ENCODE measurements around the gene CENPK.
"Not testable (repeated sequence)": the region's sequence is repeated elsewhere in the genome, so short reads cannot be mapped to it uniquely, and the experiment has no call there.

Gene CENPK

GRCh38 chr5:65562731-65563701 is at the start of gene CENPK, which contains the start of gene PPWD1:
TSS of gene CENPK (minus strand) at chr5:65563168. CDS start at chr5:65554907, 8,261 bp downstream.
TSS of gene PPWD1 (plus strand) at chr5:65563296. CDS start at chr5:65563311, 15 bp downstream.
- H3K4me1 Mint-ChIP-seq (ENCODE audit: low read depth), result peaks cover 46% of the 10 kb centered on the region
- H3K27ac Mint-ChIP-seq, result peak within 1 kb of the TSS; percentile 95
- no peaks in the 10 kb centered on the region for H3K27me3 Mint-ChIP-seq
- H3K36me3 Mint-ChIP-seq (ENCODE audit: low read depth), result peaks cover 38% of the 10 kb centered on the region
- H3K9me3 Mint-ChIP-seq, result no peaks in the 10 kb centered on the region
- H3K4me3 Mint-ChIP-seq, result peak within 1 kb of the TSS; percentile 91

- H3K27me3 Mint-ChIP-seq, result no peaks in the 10 kb centered on the region
- no peaks in the 10 kb centered on the region for H3K9me3 Mint-ChIP-seq
- H3K4me1 Mint-ChIP-seq (ENCODE audit: low read depth), result no peaks in the 10 kb centered on the region
- H3K4me3 Mint-ChIP-seq, result no peak overlapping the region
- H3K36me3 Mint-ChIP-seq (ENCODE audit: low read depth), result peaks cover 66% of the 10 kb centered on the region
- no peak overlapping the region for H3K27ac Mint-ChIP-seq
Measured at GRCh38 chr5:65612298-65612907, 49.4 kb upstream of the CENPK start.

- H3K27ac Mint-ChIP-seq, result no peak overlapping the region
- H3K36me3 Mint-ChIP-seq (ENCODE audit: low read depth), result peaks cover 67% of the 10 kb centered on the region
- no peak overlapping the region for H3K4me3 Mint-ChIP-seq
- no peaks in the 10 kb centered on the region for H3K9me3 Mint-ChIP-seq
- H3K27me3 Mint-ChIP-seq, result no peaks in the 10 kb centered on the region
- no peaks in the 10 kb centered on the region for H3K4me1 Mint-ChIP-seq (ENCODE audit: low read depth)
Measured at GRCh38 chr5:65611524-65611923, 48.6 kb upstream of the CENPK start.

GRCh38 chr5:65601761-65602160 is 38.8 kb upstream of the CENPK start:
- H3K36me3 Mint-ChIP-seq (ENCODE audit: low read depth), result peaks cover 71% of the 10 kb centered on the region
- H3K4me3 Mint-ChIP-seq, H3K27me3 Mint-ChIP-seq, H3K27ac Mint-ChIP-seq: not testable (repeated sequence)
- peaks cover 11% of the 10 kb centered on the region for H3K4me1 Mint-ChIP-seq (ENCODE audit: low read depth)
- peaks cover 16% of the 10 kb centered on the region for H3K9me3 Mint-ChIP-seq

- Mint-ChIP-seq H3K27me3 (no peaks in the 10 kb centered on the region), H3K36me3 (ENCODE audit: low read depth) (peaks cover 33% of the 10 kb centered on the region), H3K4me1 (ENCODE audit: low read depth) (no peaks in the 10 kb centered on the region), H3K9me3 (no peaks in the 10 kb centered on the region), H3K4me3 (no peak overlapping the region), H3K27ac (no peak overlapping the region)
Measured at GRCh38 chr5:65588694-65589093, 25.7 kb upstream of the CENPK start.

- H3K27me3 Mint-ChIP-seq, result no peaks in the 10 kb centered on the region
- H3K4me3 Mint-ChIP-seq, result no peak overlapping the region
- peaks cover 22% of the 10 kb centered on the region for H3K4me1 Mint-ChIP-seq (ENCODE audit: low read depth)
- peak overlapping the region; percentile 8 for H3K27ac Mint-ChIP-seq
- H3K9me3 Mint-ChIP-seq, result no peaks in the 10 kb centered on the region
- peaks cover 68% of the 10 kb centered on the region for H3K36me3 Mint-ChIP-seq (ENCODE audit: low read depth)
Measured at GRCh38 chr5:65577141-65577540, 14.2 kb upstream of the CENPK start.

GRCh38 chr5:65570598-65571226 is 7.7 kb upstream of the CENPK start:
- no peaks in the 10 kb centered on the region for H3K9me3 Mint-ChIP-seq
- H3K27ac Mint-ChIP-seq, result peak overlapping the region; percentile 24
- H3K27me3 Mint-ChIP-seq, result no peaks in the 10 kb centered on the region
- H3K36me3 Mint-ChIP-seq (ENCODE audit: low read depth), result peaks cover 44% of the 10 kb centered on the region
- H3K4me1 Mint-ChIP-seq (ENCODE audit: low read depth), result peaks cover 29% of the 10 kb centered on the region
- no peak overlapping the region for H3K4me3 Mint-ChIP-seq

GRCh38 chr5:65566505-65566904 is 3.5 kb upstream of the CENPK start:
- H3K4me1 Mint-ChIP-seq (ENCODE audit: low read depth), result peaks cover 44% of the 10 kb centered on the region

GRCh38 chr5:65563777-65564176 is 809 bp upstream of the CENPK start:
- H3K9me3 Mint-ChIP-seq, result no peaks in the 10 kb centered on the region
- H3K27me3 Mint-ChIP-seq, result no peaks in the 10 kb centered on the region
- H3K27ac Mint-ChIP-seq, result peak overlapping the region; percentile 95
- H3K4me1 Mint-ChIP-seq (ENCODE audit: low read depth), result peaks cover 49% of the 10 kb centered on the region
- H3K36me3 Mint-ChIP-seq (ENCODE audit: low read depth), result peaks cover 30% of the 10 kb centered on the region
- H3K4me3 Mint-ChIP-seq, result peak overlapping the region; percentile 91

More at GRCh38 chr5:65566505-65566904, 3.5 kb upstream of the CENPK start:
- no peaks in the 10 kb centered on the region for H3K9me3 Mint-ChIP-seq
- no peaks in the 10 kb centered on the region for H3K27me3 Mint-ChIP-seq
- peak overlapping the region; percentile 56 for H3K27ac Mint-ChIP-seq
- H3K4me3 Mint-ChIP-seq, result peak overlapping the region; percentile 17
- H3K36me3 Mint-ChIP-seq (ENCODE audit: low read depth), result peaks cover 18% of the 10 kb centered on the region

GRCh38 chr5:65556718-65557117 is 6.2 kb downstream of the CENPK start:
- no peak overlapping the region for H3K4me3 Mint-ChIP-seq
- peaks cover 76% of the 10 kb centered on the region for H3K36me3 Mint-ChIP-seq (ENCODE audit: low read depth)
- H3K9me3 Mint-ChIP-seq, result no peaks in the 10 kb centered on the region
- H3K4me1 Mint-ChIP-seq (ENCODE audit: low read depth), result peaks cover 7% of the 10 kb centered on the region
- no peaks in the 10 kb centered on the region for H3K27me3 Mint-ChIP-seq
- no peak overlapping the region for H3K27ac Mint-ChIP-seq

GRCh38 chr5:65556181-65556580 is 6.8 kb downstream of the CENPK start:
- no peaks in the 10 kb centered on the region for H3K9me3 Mint-ChIP-seq
- H3K4me1 Mint-ChIP-seq (ENCODE audit: low read depth), result peaks cover 2% of the 10 kb centered on the region
- no peak overlapping the region for H3K4me3 Mint-ChIP-seq
- no peaks in the 10 kb centered on the region for H3K27me3 Mint-ChIP-seq
- no peak overlapping the region for H3K27ac Mint-ChIP-seq
- H3K36me3 Mint-ChIP-seq (ENCODE audit: low read depth), result peaks cover 76% of the 10 kb centered on the region

GRCh38 chr5:65555287-65555686 is 7.7 kb downstream of the CENPK start:
- H3K4me3 Mint-ChIP-seq, result no peak overlapping the region
- no peaks in the 10 kb centered on the region for H3K4me1 Mint-ChIP-seq (ENCODE audit: low read depth)
- peaks cover 81% of the 10 kb centered on the region for H3K36me3 Mint-ChIP-seq (ENCODE audit: low read depth)
- H3K27ac Mint-ChIP-seq, result no peak overlapping the region
- H3K27me3 Mint-ChIP-seq, result no peaks in the 10 kb centered on the region
- H3K9me3 Mint-ChIP-seq, result no peaks in the 10 kb centered on the region

GRCh38 chr5:65553941-65554340 is 9.0 kb downstream of the CENPK start:
- Mint-ChIP-seq H3K27ac (no peak overlapping the region), H3K4me1 (ENCODE audit: low read depth) (no peaks in the 10 kb centered on the region), H3K4me3 (no peak overlapping the region), H3K27me3 (no peaks in the 10 kb centered on the region), H3K9me3 (no peaks in the 10 kb centered on the region), H3K36me3 (ENCODE audit: low read depth) (peaks cover 83% of the 10 kb centered on the region)

- Mint-ChIP-seq H3K4me1 (ENCODE audit: low read depth) (no peaks in the 10 kb centered on the region), H3K4me3 (no peak overlapping the region), H3K9me3 (no peaks in the 10 kb centered on the region), H3K27ac (no peak overlapping the region), H3K36me3 (ENCODE audit: low read depth) (peaks cover 89% of the 10 kb centered on the region), H3K27me3 (no peaks in the 10 kb centered on the region)
Measured at GRCh38 chr5:65548281-65548680, 14.7 kb downstream of the CENPK start.

- Mint-ChIP-seq H3K27me3 (no peaks in the 10 kb centered on the region), H3K36me3 (ENCODE audit: low read depth) (peaks cover 94% of the 10 kb centered on the region), H3K27ac (no peak overlapping the region), H3K4me3 (no peak overlapping the region), H3K4me1 (ENCODE audit: low read depth) (no peaks in the 10 kb centered on the region), H3K9me3 (no peaks in the 10 kb centered on the region)
Measured at GRCh38 chr5:65546141-65546540, 16.8 kb downstream of the CENPK start.

All from stimulated activated naive CD8-positive, alpha-beta T cell treated with anti-CD3 and anti-CD28 coated beads, Interleukin-15, Interleukin-2, amounts not matched to agents 100 ng/mL and 50 ng/mL, for 24 hours (primary cell).